ENCODE measurements around the gene EEF1AKMT4. TPM values are rescaled to one million over a fixed set of nuclear protein-coding genes. Genes with fewer than 3 reads are reported as not detected.

The EEF1AKMT4 gene
- total and polyA plus RNA-seq, 8 donors = 0.73 to 18.5 (median 6.1) TPM; not detected in 1

- TF ChIP-seq POLR2AphosphoS5 (IDR thresholded peaks at IDR 0.05) (no peak), POLR2A (IDR thresholded peaks at IDR 0.05) (no peak), EP300 (IDR thresholded peaks at IDR 0.05) (no peak)
- TF ChIP-seq, protein P1, sequence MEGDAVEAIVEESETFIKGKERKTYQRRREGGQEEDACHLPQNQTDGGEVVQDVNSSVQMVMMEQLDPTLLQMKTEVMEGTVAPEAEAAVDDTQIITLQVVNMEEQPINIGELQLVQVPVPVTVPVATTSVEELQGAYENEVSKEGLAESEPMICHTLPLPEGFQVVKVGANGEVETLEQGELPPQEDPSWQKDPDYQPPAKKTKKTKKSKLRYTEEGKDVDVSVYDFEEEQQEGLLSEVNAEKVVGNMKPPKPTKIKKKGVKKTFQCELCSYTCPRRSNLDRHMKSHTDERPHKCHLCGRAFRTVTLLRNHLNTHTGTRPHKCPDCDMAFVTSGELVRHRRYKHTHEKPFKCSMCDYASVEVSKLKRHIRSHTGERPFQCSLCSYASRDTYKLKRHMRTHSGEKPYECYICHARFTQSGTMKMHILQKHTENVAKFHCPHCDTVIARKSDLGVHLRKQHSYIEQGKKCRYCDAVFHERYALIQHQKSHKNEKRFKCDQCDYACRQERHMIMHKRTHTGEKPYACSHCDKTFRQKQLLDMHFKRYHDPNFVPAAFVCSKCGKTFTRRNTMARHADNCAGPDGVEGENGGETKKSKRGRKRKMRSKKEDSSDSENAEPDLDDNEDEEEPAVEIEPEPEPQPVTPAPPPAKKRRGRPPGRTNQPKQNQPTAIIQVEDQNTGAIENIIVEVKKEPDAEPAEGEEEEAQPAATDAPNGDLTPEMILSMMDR (IDR thresholded peaks at IDR 0.05) = no peak
- H3K4me1 ChIP-seq = peaks cover 19 to 29% (median 27%) of the 10 kb centered on the region in 4 donors
- DNase-seq = peak; percentile 30 to 79
- peak overlapping the region in 3 of 5 donors; percentile 6 to 48 (median 37) for H3K27ac ChIP-seq
- WGBS, 5 donors = 0 to 2% (median 0%) methylated on average over 15 to 61 of the region's 61 CpGs; no CpG with 5 or more reads in 1 of the 5 donors
- no peaks in the 10 kb centered on the region for H3K36me3 ChIP-seq
- intact Hi-C loops (cut with DNase I; ENCODE audit: low total_unique reads) = loop anchor here (10.0 kb wide), 1 partner anchor 335 kb away; no protein-coding TSS in a partner anchor
- peaks cover 16 to 90% (median 54%) of the 10 kb centered on the region in 3 donors for H3K27me3 ChIP-seq
- peak overlapping the region; percentile 48 to 64 (median 58) for H3K4me3 ChIP-seq
- H3K9me3 ChIP-seq = no peaks in the 10 kb centered on the region
These were observed 19.3 kb upstream of the EEF1AKMT4 start for GRCh38 chr3:184230081-184230602.

DNA sequence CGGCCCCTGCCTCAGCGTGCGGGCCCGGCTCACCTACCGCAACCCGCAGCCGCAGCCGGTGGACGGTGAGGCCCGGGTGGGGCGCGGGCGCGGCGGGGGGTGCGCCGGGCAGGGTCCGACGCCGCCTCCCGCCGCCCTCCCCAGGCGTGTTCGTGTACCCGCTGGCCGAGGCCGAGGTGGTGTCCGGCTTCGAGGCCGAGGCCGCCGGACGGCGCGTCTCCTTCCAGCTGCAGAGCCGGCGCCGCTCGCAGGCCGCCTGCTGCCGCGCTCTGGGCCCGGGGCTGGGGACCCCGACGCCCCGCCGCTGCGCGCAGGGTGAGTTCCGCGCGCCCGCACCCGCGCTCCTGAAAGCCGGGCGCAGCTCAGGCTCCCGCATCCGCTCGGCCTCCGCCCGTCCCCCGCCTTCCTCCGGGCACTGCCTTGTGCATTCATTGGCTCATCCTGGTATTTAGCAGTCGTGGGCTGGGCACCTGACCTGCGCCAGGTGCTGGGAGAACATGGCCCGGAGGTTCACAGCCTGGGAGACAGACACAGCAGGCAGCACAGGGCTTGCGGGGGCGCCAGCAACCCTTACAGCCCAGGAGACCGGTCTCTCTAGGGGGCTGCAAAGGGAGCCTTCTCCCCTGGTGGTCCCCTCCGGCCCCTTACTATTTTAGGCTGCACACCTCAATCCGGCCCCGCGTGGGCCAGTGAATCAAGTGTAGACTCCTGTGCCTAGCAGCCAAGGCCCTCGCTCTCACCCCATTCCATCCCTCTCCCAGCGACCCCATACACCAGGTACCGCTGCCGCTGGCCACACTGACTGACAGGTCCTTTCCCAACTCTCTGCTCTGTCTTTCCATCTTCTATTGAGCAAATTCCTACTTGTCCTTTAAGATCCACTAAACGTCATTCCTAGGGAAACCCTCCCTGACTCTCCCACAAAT is 18.6 kb upstream of the EEF1AKMT4 start:
- peaks cover 16 to 91% (median 54%) of the 10 kb centered on the region in 3 donors for H3K27me3 ChIP-seq
- intact Hi-C loops (cut with DNase I; ENCODE audit: low total_unique reads) = loop anchor here (10.0 kb wide), 1 partner anchor 336 kb away; no protein-coding TSS in a partner anchor
- H3K27ac ChIP-seq = no peak overlapping the region
- TF ChIP-seq EP300 (IDR thresholded peaks at IDR 0.05) (no peak), POLR2AphosphoS5 (IDR thresholded peaks at IDR 0.05) (no peak), POLR2A (IDR thresholded peaks at IDR 0.05) (no peak)
- TF ChIP-seq, protein P1 (IDR thresholded peaks at IDR 0.05) = no peak
- H3K36me3 ChIP-seq = no peaks in the 10 kb centered on the region
- H3K4me1 ChIP-seq = peaks cover 19 to 29% (median 27%) of the 10 kb centered on the region in 4 donors
- 5 to 15% (median 9%) methylated on average over 20 to 79 of the region's 79 CpGs for WGBS, 5 donors
- H3K9me3 ChIP-seq = no peaks in the 10 kb centered on the region
- DNase-seq = peak; percentile 43 to 53
- H3K4me3 ChIP-seq = peak overlapping the region; percentile 48 to 64 (median 58)

DNA sequence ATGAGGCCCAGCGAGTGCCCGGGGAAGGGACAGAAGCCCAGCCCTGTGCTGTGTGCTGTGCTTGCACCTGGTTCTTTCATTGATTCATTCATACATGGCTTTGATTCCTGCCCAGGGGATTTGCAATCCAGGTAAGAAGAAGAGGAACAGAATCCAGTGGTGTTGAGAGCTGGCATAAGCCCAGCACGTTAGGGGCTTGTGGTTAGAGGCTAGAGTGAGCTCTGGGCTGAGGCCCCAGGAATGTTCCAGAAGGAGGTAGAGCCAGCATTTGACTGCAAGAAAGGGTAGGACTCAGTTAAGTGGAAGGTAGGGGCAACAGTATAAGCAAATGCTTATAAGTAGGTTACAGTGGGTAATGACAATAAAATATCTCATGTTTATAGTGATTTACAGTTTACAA is 17.8 kb upstream of the EEF1AKMT4 start:
- H3K4me3 ChIP-seq = no peak overlapping the region
- TF ChIP-seq POLR2AphosphoS5 (IDR thresholded peaks at IDR 0.05) = no peak
- TF ChIP-seq, protein P1 (IDR thresholded peaks at IDR 0.05) = no peak
- TF ChIP-seq POLR2A (IDR thresholded peaks at IDR 0.05) = no peak
- TF ChIP-seq EP300 (IDR thresholded peaks at IDR 0.05) = no peak
- peaks cover 19 to 29% (median 27%) of the 10 kb centered on the region in 4 donors for H3K4me1 ChIP-seq
- WGBS, 5 donors = 56 to 72% (median 59%) methylated on average over 3 of the region's 3 CpGs
- H3K36me3 ChIP-seq = no peaks in the 10 kb centered on the region
- H3K27ac ChIP-seq = no peak overlapping the region
- H3K27me3 ChIP-seq = peaks cover 16 to 86% (median 54%) of the 10 kb centered on the region in 3 donors
- intact Hi-C loops (cut with DNase I; ENCODE audit: low total_unique reads) = loop anchor here (10.0 kb wide), 1 partner anchor 337 kb away; no protein-coding TSS in a partner anchor
- DNase-seq = no peak
- no peaks in the 10 kb centered on the region for H3K9me3 ChIP-seq

- no peak for DNase-seq
- Histone ChIP-seq H3K9me3 (no peaks in the 10 kb centered on the region), H3K4me3 (no peak overlapping the region), H3K27ac (no peak overlapping the region), H3K27me3 (peaks cover 16 to 76% (median 50%) of the 10 kb centered on the region in 3 donors), H3K4me1 (peaks cover 19 to 29% (median 27%) of the 10 kb centered on the region in 4 donors), H3K36me3 (no peaks in the 10 kb centered on the region)
- TF ChIP-seq POLR2AphosphoS5 (IDR thresholded peaks at IDR 0.05) (no peak), POLR2A (IDR thresholded peaks at IDR 0.05) (no peak), EP300 (IDR thresholded peaks at IDR 0.05) (no peak)
- TF ChIP-seq, protein P1 (IDR thresholded peaks at IDR 0.05) = no peak
- intact Hi-C loops (cut with DNase I; ENCODE audit: low total_unique reads) = loop anchor here (10.0 kb wide), 1 partner anchor 338 kb away; no protein-coding TSS in a partner anchor
- WGBS, 5 donors = 83 to 92% (median 90%) methylated on average over 17 to 23 of the region's 23 CpGs
These were observed 16.2 kb upstream of the EEF1AKMT4 start for GRCh38 chr3:184233127-184233843.

Measured in stomach (tissue), 9 donors.